Heart left ventricle (tissue), 16 donors: ENCODE data around the gene RNF130. TPM values are rescaled to one million over a fixed set of nuclear protein-coding genes. Genes with fewer than 3 reads are reported as not detected.

Experiments
- ATAC-seq, 4 donors: fragments of 200-7000 bp; cut with Tn5 transposase; one replicate each; pipeline ENCODE4 v1.9.1; 2020 to 2022; ENCODE audit warnings: moderate library complexity in 4 of 4, mild to moderate bottlenecking in 3 of 4, moderate number of reproducible peaks in 1 of 4
- DNase-seq, 5 donors: peaks; one replicate each; pipeline ENCODE4 v3.0.0-alpha.2; 2020
- H3K27ac ChIP-seq, 12 donors: fragments of 200-600 bp; sonication (generic) in 4 of 12; one replicate each; pipeline versions ENCODE4 v1.5.0 to v1.8.0; 2016 to 2022; ENCODE audit warnings: mild to moderate bottlenecking in 2 of 12
- H3K27me3 ChIP-seq, 9 donors: fragments of 200-600 bp; sonication (generic) in 2 of 9; one replicate each; pipeline versions ENCODE4 v1.5.1 to v1.8.0; 2016 to 2022; ENCODE audit warnings: mild to moderate bottlenecking in 3 of 9
- H3K36me3 ChIP-seq, 9 donors: fragments of 200-600 bp; sonication (generic) in 2 of 9; one replicate each; pipeline versions ENCODE4 v1.5.0 to v1.8.0; 2018 to 2022; ENCODE audit warnings: mild to moderate bottlenecking in 2 of 9
- H3K4me1 ChIP-seq, 12 donors: fragments of 200-600 bp; sonication (generic) in 4 of 12; one replicate each; pipeline versions ENCODE4 v1.5.0 to v1.8.0; 2016 to 2022; ENCODE audit warnings: mild to moderate bottlenecking in 3 of 12
- H3K4me3 ChIP-seq, 12 donors: fragments of 200-600 bp; sonication (generic) in 4 of 12; one replicate each; pipeline versions ENCODE4 v1.5.0 to v1.8.0; 2017 to 2022; ENCODE audit warnings: mild to moderate bottlenecking in 9 of 12, moderate library complexity in 4 of 12
- H3K9me3 ChIP-seq, 12 donors: fragments of 200-600 bp; sonication (generic) in 4 of 12; one replicate each; pipeline versions ENCODE4 v1.5.0 to v1.8.0; 2016 to 2022; ENCODE audit warnings: mild to moderate bottlenecking in 1 of 12
- CTCF ChIP-seq, 12 donors: fragments of 200-600 bp; sonication (generic) in 4 of 12; IDR thresholded peaks; one replicate each; pipeline versions ENCODE4 v1.5.0 to v1.8.0; 2018 to 2022; ENCODE audit warnings: antibody characterized with exemption in 12 of 12, mild to moderate bottlenecking in 5 of 12
- POLR2A ChIP-seq, 2 donors: fragments of 450-650 bp; IDR thresholded peaks; one replicate each; pipeline ENCODE4 v1.6.1; 2017; ENCODE audit warnings: antibody characterized with exemption in 2 of 2, mild to moderate bottlenecking in 2 of 2, moderate library complexity in 2 of 2
- WGBS, 4 donors: extraction: QIAGEN DNeasy Blood & Tissue Kit in 2 of 4; methylation state at CpG; one replicate each; pipeline versions ENCODE4 v1.1.5 to v1.1.7; 2013 to 2018; 5-methylcytosine and 5-hydroxymethylcytosine counted together
- intact Hi-C, 10 donors: fragments of 100-400 bp; cut with DNase I; formaldehyde crosslinking; loops; one replicate each; pipeline versions ENCODE4 v1.11.1 to v1.14.2; 2022
- polyA plus RNA-seq, 2 donors: library from polyadenylated mRNA; stranded (reverse); fragments of 200-250 nt; gene quantifications; one replicate each; pipeline ENCODE4 v1.2.3, GENCODE V29; 2013
- total RNA-seq, 9 donors: library from RNA; depleted of rRNA in 2 of 9; stranded (reverse); fragments of >200 nt in 2 of 9; fragmentation: NEBNext Ultra II Directional in 3 of 9; extraction: Animal tissue kit (Norgen Biotek cat#: 25700) in 3 of 9; gene quantifications; one replicate each; pipeline versions ENCODE4 v1.1.0 to v1.2.4, GENCODE V29; 2016 to 2023
- donor health status: ischemic (EF 13 %, LVEDD 7.1; RV severe dilation, severe dysfunction).
- donor health status: healthy with polysubstance abuse.
- donor health status: DM: no; HTN: yes; CAD: no.
- donor health status: DM: no; HTN: no; CAD: no.
- donor health status: ischemic (EF 25% LVEDD 6.9; RV normal size, moderate dysfunction).
- donor health status: ischemic (EF 25% LVEDD 5.7; RV mildly dilated, moderate dysfunction).
- donor health status: healthy.
- donor health status: DM: yes; HTN: yes; CAD: no.
- donor health status: ischemic (EF 35%, LVEDD 5.7; RV mildly dilated, moderate dysfunction).
- donor health status: nonischemic (EF 11% LVEDD 7.7; RV severe dilation, severe dysfunction).
- donor health status: DM: yes; HTN: yes; CAD: no.
- donor health status: PGD.
- donor health status: ischemic (EF 29% LVEDD 5.4; RV normal size, mild dysfunction).
- donor health status: nonischemic (EF 23%, LVEDD 6.1; RV moderate dilation, normal function).

Gene RNF130
- total and polyA plus RNA-seq, 11 donors = 26.3 to 76.2 (median 38.7) TPM

- no peak for TF ChIP-seq POLR2A (IDR thresholded peaks at IDR 0.05)
- TF ChIP-seq CTCF (IDR thresholded peaks at IDR 0.05) = no peak
- intact Hi-C loops = no loop called here
- no peak for ATAC-seq
Observed at GRCh38 chr5:179930788-179931473, 140.6 kb downstream of the RNF130 start.

GRCh38 chr5:179927824-179928223 is 143.7 kb downstream of the RNF130 start:
- H3K9me3 ChIP-seq = no peaks in the 10 kb centered on the region
- H3K36me3 ChIP-seq = no peaks in the 10 kb centered on the region
- no peak overlapping the region for H3K27ac ChIP-seq
- DNase-seq = no peak
- no peaks in the 10 kb centered on the region for H3K4me1 ChIP-seq
- no peaks in the 10 kb centered on the region for H3K27me3 ChIP-seq
- intact Hi-C loops = no loop called here
- 80 to 87% (median 81%) methylated on average over 7 of the region's 7 CpGs for WGBS, 4 donors
- no peak for TF ChIP-seq POLR2A (IDR thresholded peaks at IDR 0.05)
- TF ChIP-seq CTCF (IDR thresholded peaks at IDR 0.05) = no peak
- H3K4me3 ChIP-seq = no peak overlapping the region
- ATAC-seq = no peak

More at GRCh38 chr5:179930788-179931473, 140.6 kb downstream of the RNF130 start:
- no peaks in the 10 kb centered on the region for H3K27me3 ChIP-seq
- no peak for DNase-seq
- no peak overlapping the region for H3K27ac ChIP-seq
- no peaks in the 10 kb centered on the region for H3K9me3 ChIP-seq
- 94 to 96% (median 94%) methylated on average over 8 of the region's 8 CpGs for WGBS, 4 donors
- H3K4me1 ChIP-seq = no peaks in the 10 kb centered on the region
- H3K36me3 ChIP-seq = no peaks in the 10 kb centered on the region
- no peak overlapping the region for H3K4me3 ChIP-seq

GRCh38 chr5:179926657-179927056 is 144.9 kb downstream of the RNF130 start:
- H3K36me3 ChIP-seq = no peaks in the 10 kb centered on the region
- DNase-seq (no peak), ATAC-seq (no peak)
- no peaks in the 10 kb centered on the region for H3K4me1 ChIP-seq
- no peaks in the 10 kb centered on the region for H3K27me3 ChIP-seq
- H3K9me3 ChIP-seq = no peaks in the 10 kb centered on the region
- H3K27ac ChIP-seq = no peak overlapping the region
- WGBS, 4 donors = 92 to 94% (median 93%) methylated on average over 8 of the region's 8 CpGs
- no peak overlapping the region for H3K4me3 ChIP-seq
- intact Hi-C loops = no loop called here
- TF ChIP-seq CTCF (IDR thresholded peaks at IDR 0.05) = no peak
- no peak for TF ChIP-seq POLR2A (IDR thresholded peaks at IDR 0.05)

- no peak for ATAC-seq
- Histone ChIP-seq H3K27me3 (no peaks in the 10 kb centered on the region), H3K4me1 (no peaks in the 10 kb centered on the region), H3K4me3 (no peak overlapping the region), H3K9me3 (no peaks in the 10 kb centered on the region), H3K36me3 (no peaks in the 10 kb centered on the region), H3K27ac (no peak overlapping the region)
- intact Hi-C loops = no loop called here
- TF ChIP-seq POLR2A (IDR thresholded peaks at IDR 0.05) (no peak), CTCF (IDR thresholded peaks at IDR 0.05) (no peak)
- 84 to 86% (median 85%) methylated on average over 6 of the region's 6 CpGs for WGBS, 4 donors
- no peak for DNase-seq
Observed at GRCh38 chr5:179923436-179923835, 148.1 kb downstream of the RNF130 start.
